ENCODE data around the gene ADGRD2. TPM values are rescaled to one million over a fixed set of nuclear protein-coding genes. Genes with fewer than 3 reads are reported as not detected.
A peak's percentile ranks its signal among the peaks of the same experiment; 100 is the strongest.

Gene ADGRD2
- total and polyA plus RNA-seq, 2 of the 13 experiments (the other 11 are each of a cell fraction or from before 2014, with no cell fraction given): not detected

GRCh38 chr9:124520206-124520596 lies 70.0 kb downstream of the ADGRD2 start (continued):
- TF ChIP-seq CENPX (CRISPR knock-in tag; IDR thresholded peaks at IDR 0.05) (no peak), HNRNPUL1 (IDR thresholded peaks at IDR 0.05; ENCODE audit: low read depth, low read length) (no peak), RFX3 (CRISPR knock-in tag; IDR thresholded peaks at IDR 0.05) (no peak), DMAP1 (CRISPR knock-in tag; IDR thresholded peaks at IDR 0.05) (0 out of 2 replicates have a peak, but pooled peaks have one; percentile 63), MBD4 (IDR thresholded peaks at IDR 0.05; ENCODE audit: borderline replicate concordance, low read length) (0 out of 2 replicates have a peak, but pooled peaks have one; percentile 63), POLR2A (IDR thresholded peaks at IDR 0.05; ENCODE audit: insufficient read depth in 1 of 2, low read depth in 2 of 2, low read length in 2 of 2) (0 out of 4 replicates have a peak, but pooled peaks of 1 of the 2 experiments have one; percentile 10), ARID3A (IDR thresholded peaks at IDR 0.05; ENCODE audit: low read depth, low read length) (peak; percentile 78), TBX2 (CRISPR knock-in tag; IDR thresholded peaks at IDR 0.05; ENCODE audit: borderline replicate concordance) (peak; percentile 39; the same call in 1 of the 2 replicates), ASH2L (IDR thresholded peaks at IDR 0.05; ENCODE audit: insufficient read length, low read depth, low read length) (peak; percentile 63), ZNF878 (CRISPR knock-in tag; IDR thresholded peaks at IDR 0.05) (peak; percentile 59; the same call in 1 of the 2 replicates), ATF2 (CRISPR knock-in tag; IDR thresholded peaks at IDR 0.05) (0 out of 2 replicates have a peak, but pooled peaks have one; percentile 54), PAF1 (CRISPR knock-in tag; IDR thresholded peaks at IDR 0.05) (no peak), ZBTB21 (CRISPR knock-in tag; IDR thresholded peaks at IDR 0.05) (peak; percentile 82; the same call in 1 of the 2 replicates), RXRB (CRISPR knock-in tag; IDR thresholded peaks at IDR 0.05; ENCODE audit: borderline replicate concordance) (peak; percentile 93), KMT2B (CRISPR knock-in tag; IDR thresholded peaks at IDR 0.05) (0 out of 2 replicates have a peak, but pooled peaks have one; percentile 20), DRAP1 (CRISPR knock-in tag; IDR thresholded peaks at IDR 0.05) (peak; percentile 72), NAIF1 (CRISPR knock-in tag; IDR thresholded peaks at IDR 0.05; ENCODE audit: borderline replicate concordance) (peak; percentile 57; the same call in 1 of the 2 replicates), DPF2 (CRISPR knock-in tag; IDR thresholded peaks at IDR 0.05; ENCODE audit: borderline replicate concordance, low read depth) (peak; percentile 14; the same call in 1 of the 2 replicates), FOSL2 (CRISPR knock-in tag; IDR thresholded peaks at IDR 0.05) (0 out of 2 replicates have a peak, but pooled peaks have one; percentile 21), ATF1 (CRISPR knock-in tag; IDR thresholded peaks at IDR 0.05) (peak; percentile 83), HDAC2 (CRISPR knock-in tag; IDR thresholded peaks at IDR 0.05) (peak; percentile 62; the same call in 1 of the 2 replicates), ZBTB7B (CRISPR knock-in tag; IDR thresholded peaks at IDR 0.05) (peak; percentile 33; the same call in 1 of the 2 replicates), ZBTB49 (CRISPR knock-in tag; IDR thresholded peaks at IDR 0.05; ENCODE audit: borderline replicate concordance) (no peak), BORCS8-MEF2B (CRISPR knock-in tag; IDR thresholded peaks at IDR 0.05) (0 out of 2 replicates have a peak, but pooled peaks have one; percentile 17), ZNF335 (CRISPR knock-in tag; IDR thresholded peaks at IDR 0.05) (0 out of 2 replicates have a peak, but pooled peaks have one; percentile 39), HNRNPH1 (optimal IDR thresholded peaks at IDR 0.05; ENCODE audit: low read depth, low read length) (no peak)

All from HepG2 (cell line).